Naive thymus-derived CD8-positive, alpha-beta T cell (primary cell): Measurements from ENCODE around the gene MME. TPM values are rescaled to one million over a fixed set of nuclear protein-coding genes. Genes with fewer than 3 reads are reported as not detected.
"Not testable (repeated sequence)": the region's sequence is repeated elsewhere in the genome, so short reads cannot be mapped to it uniquely, and the experiment has no call there.

Experiments
- ATAC-seq, 2 donors: fragments of 150-1000 bp; cut with Tn5 transposase in 1 of 2; sonication (Bioruptor Pico), chemical (Tn5 transposase) in 1 of 2; 1 replicate in 1 of 2; 2 replicates in 1 of 2; pipeline ENCODE4 v1.10.0; 2021; ENCODE audit warnings: mild to moderate bottlenecking in 2 of 2, moderate library complexity in 2 of 2
- POLR2A ChIA-PET: fragments of 350-600 bp; sonication (Branson Sonifier 250); formaldehyde crosslinking; loops from one replicate; lab custom pipeline; 2021; ENCODE audit warnings: antibody characterized with exemption; lab: Charles Lee
- DNase-seq, 10 donors: peaks; one replicate each; pipeline versions ENCODE4 v3.0.0 to v3.0.0-alpha.2; 2020 to 2022
- H3K27ac Mint-ChIP-seq, 10 donors: one replicate each; pipeline ENCODE4 v1.8.0; 2020 to 2022; ENCODE audit warnings: mild to moderate bottlenecking in 10 of 10, mixed read lengths in 10 of 10, moderate library complexity in 4 of 10, inconsistent platforms in 1 of 10
- H3K27me3 Mint-ChIP-seq, 5 donors: one replicate each; pipeline ENCODE4 v1.8.0; 2021 to 2022; ENCODE audit warnings: mixed read lengths in 5 of 5
- H3K36me3 Mint-ChIP-seq, 3 donors: one replicate each; pipeline ENCODE4 v1.8.0; 2020 to 2022; ENCODE audit warnings: mixed read lengths in 3 of 3, mild to moderate bottlenecking in 2 of 3, inconsistent platforms in 1 of 3
- H3K4me1 Mint-ChIP-seq, 4 donors: one replicate each; pipeline ENCODE4 v1.8.0; 2021 to 2022; ENCODE audit warnings: mixed read lengths in 4 of 4
- H3K4me3 Mint-ChIP-seq, 10 donors: one replicate each; pipeline ENCODE4 v1.8.0; 2020 to 2022; ENCODE audit warnings: mild to moderate bottlenecking in 10 of 10, mixed read lengths in 10 of 10, moderate library complexity in 6 of 10, inconsistent platforms in 1 of 10
- H3K9me3 Mint-ChIP-seq, 9 donors: one replicate each; pipeline ENCODE4 v1.8.0; 2020 to 2022; ENCODE audit warnings: mixed read lengths in 9 of 9, mild to moderate bottlenecking in 3 of 9, inconsistent platforms in 1 of 9, moderate library complexity in 1 of 9
- polyA plus RNA-seq, 3 donors: library from polyadenylated mRNA; unstranded; fragments of 300-500 nt; fragmentation: Illumina TruSeq; gene quantifications; one replicate each; pipeline ENCODE4 v1.2.3, GENCODE V29; 2021
- total RNA-seq, 8 experiments: library from RNA in 2 of 8; stranded (reverse) in 2 of 8; gene quantifications; one replicate each; pipeline ENCODE4 v1.2.3 and lab custom pipeline; 2021 to 2026

Gene MME
- total and polyA plus RNA-seq, 5 experiments from 2014 or later: 0.91 to 1.3 TPM; not detected in 3

DNA sequence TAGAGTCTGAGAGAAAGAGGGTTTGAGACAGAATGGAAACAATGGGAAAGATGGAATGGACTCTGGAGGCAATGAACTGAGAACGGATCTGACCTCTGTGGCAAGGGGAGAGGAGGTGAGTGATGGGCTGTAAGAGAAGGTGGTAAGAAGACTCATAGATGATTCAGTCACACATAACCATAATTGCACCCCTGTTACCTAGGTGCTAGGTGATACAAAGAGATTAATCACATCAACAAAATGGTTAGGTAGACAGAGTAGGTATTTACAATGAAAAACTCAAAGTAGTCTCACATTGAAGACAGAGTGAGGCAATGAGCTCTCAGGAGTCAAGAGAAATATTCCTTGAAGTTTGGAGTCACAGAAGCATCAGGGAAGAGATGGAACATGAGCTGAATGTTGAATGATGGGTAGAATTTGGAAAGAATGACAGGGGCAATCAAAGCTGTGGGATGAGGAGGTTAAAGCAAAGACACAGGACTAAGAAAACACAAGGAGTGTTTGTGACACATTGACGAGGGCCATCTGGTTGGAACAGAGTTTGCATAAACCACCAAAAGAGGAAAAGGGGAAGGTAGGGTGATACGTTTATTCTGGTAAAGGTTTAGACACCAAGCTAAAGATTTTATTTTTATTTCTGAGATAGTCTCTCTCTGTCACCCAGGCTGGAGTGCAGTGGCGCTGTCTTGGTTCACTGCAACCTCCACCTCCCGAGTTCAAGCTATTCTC is 32.7 kb downstream of the MME start:
- no peaks in the 10 kb centered on the region for H3K36me3 Mint-ChIP-seq
- POLR2A ChIA-PET: no interaction called here

DNA sequence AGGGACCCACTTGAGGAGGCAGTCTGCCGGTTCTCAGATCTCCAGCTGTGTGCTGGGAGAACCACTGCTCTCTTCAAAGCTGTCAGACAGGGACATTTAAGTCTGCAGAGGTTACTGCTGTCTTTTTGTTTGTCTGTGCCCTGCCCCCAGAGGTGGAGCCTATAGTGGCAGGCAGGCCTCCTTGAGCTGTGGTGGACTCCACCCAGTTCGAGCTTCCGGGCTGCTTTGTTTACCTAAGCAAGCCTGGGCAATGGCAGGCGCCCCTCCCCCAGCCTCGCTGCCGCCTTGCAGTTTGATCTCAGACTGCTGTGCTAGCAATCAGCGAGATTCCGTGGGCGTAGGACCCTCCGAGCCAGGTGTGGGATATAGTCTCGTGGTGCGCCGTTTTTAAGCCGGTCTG is 44.6 kb downstream of the MME start:
- H3K36me3 Mint-ChIP-seq, H3K27ac Mint-ChIP-seq, H3K4me3 Mint-ChIP-seq, POLR2A ChIA-PET, ATAC-seq, H3K4me1 Mint-ChIP-seq, H3K27me3 Mint-ChIP-seq, H3K9me3 Mint-ChIP-seq: not testable (repeated sequence)
- peak in 4 of 10 donors; percentile 9 to 25 (median 23) for DNase-seq

More for the DNA sequence above, 32.7 kb downstream of the MME start:
- H3K9me3 Mint-ChIP-seq: no peaks in the 10 kb centered on the region
- ATAC-seq (no peak), DNase-seq (no peak)
- peaks cover 4 to 35% (median 6%) of the 10 kb centered on the region in 4 donors for H3K4me1 Mint-ChIP-seq
- peak overlapping the region in 1 of 10 donors; percentile 3 for H3K27ac Mint-ChIP-seq
- peak overlapping the region in 1 of 10 donors; percentile 0 for H3K4me3 Mint-ChIP-seq
- peaks cover 0 to 8% (median 0%) of the 10 kb centered on the region in 5 donors for H3K27me3 Mint-ChIP-seq

DNA sequence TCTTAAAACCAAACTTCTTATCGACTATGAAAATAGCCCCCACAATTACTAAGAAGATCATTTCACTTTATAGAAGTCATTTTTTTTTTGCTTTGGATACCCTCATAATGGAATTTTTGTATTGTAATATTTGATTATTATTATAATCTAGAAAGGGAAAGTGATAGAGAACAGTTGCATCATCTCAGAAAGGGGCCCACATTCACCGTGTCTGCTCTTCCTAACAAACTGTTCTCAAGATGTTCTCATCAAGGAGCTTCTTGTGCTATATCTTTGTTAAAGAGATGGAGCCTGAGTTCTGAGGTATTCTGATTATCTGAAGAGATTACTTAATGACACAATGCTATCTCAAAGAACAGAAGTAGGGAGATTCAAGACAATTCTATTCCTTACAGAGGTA is 49.3 kb downstream of the MME start:
- Mint-ChIP-seq H3K36me3 (no peaks in the 10 kb centered on the region), H3K27ac (no peak overlapping the region), H3K27me3 (peaks cover 0 to 1% (median 0%) of the 10 kb centered on the region in 5 donors), H3K4me1 (peaks cover 0 to 9% (median 0%) of the 10 kb centered on the region in 4 donors), H3K4me3 (no peak overlapping the region), H3K9me3 (peaks cover 0 to 4% (median 2%) of the 10 kb centered on the region in 9 donors)
- DNase-seq (no peak), ATAC-seq (no peak)
- POLR2A ChIA-PET: no interaction called here

DNA sequence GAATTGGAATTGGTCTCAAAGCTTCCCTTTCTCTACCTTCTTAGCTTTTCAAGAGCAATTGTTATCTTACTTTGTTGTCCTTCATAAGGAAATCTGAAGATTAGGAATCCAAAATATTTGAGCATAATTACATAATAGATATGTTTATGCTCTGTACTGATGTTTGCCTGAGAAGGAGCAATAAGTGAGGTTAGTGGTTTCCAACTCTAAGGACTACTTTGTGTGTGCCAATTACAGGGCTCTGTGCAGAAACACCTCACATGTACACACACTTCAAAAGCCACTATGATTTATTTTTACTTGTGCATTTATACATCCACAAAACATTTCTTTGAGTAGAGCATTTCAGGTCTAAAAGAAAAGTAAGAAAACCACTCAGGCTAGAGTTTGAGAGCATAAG is 49.9 kb downstream of the MME start:
- no peak overlapping the region for H3K27ac Mint-ChIP-seq
- no peak overlapping the region for H3K4me3 Mint-ChIP-seq
- H3K4me1 Mint-ChIP-seq: peaks cover 0 to 9% (median 0%) of the 10 kb centered on the region in 4 donors
- POLR2A ChIA-PET: no interaction called here
- H3K27me3 Mint-ChIP-seq: peaks cover 0 to 1% (median 0%) of the 10 kb centered on the region in 5 donors
- DNase-seq (no peak), ATAC-seq (no peak)
- peaks cover 0 to 8% (median 2%) of the 10 kb centered on the region in 9 donors for H3K9me3 Mint-ChIP-seq
- no peaks in the 10 kb centered on the region for H3K36me3 Mint-ChIP-seq

DNA sequence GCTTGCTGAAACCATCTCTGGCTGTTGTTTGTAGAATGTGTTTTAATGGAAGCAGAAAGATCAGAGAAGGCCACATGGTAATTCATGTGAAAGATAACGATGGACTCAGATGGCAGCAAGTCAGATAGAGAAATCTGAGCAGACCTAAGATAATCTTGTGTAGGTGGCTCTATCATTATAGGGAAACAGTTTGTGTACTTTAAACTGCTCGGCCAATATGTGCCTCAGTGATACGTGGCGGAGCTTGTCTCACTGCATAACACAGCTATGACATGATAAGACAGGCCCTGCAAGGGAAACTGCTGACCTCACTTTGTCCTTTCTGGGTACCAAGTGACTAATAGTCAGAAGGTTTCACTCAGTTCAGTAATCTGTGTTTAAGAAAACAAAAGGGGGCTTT is 51.0 kb downstream of the MME start:
- peaks cover 0 to 1% (median 0%) of the 10 kb centered on the region in 5 donors for H3K27me3 Mint-ChIP-seq
- POLR2A ChIA-PET: no interaction called here
- H3K27ac Mint-ChIP-seq: no peak overlapping the region
- no peak for ATAC-seq
- no peak for DNase-seq
- H3K4me3 Mint-ChIP-seq: no peak overlapping the region
- peaks cover 0 to 13% (median 3%) of the 10 kb centered on the region in 9 donors for H3K9me3 Mint-ChIP-seq
- no peaks in the 10 kb centered on the region for H3K36me3 Mint-ChIP-seq
- H3K4me1 Mint-ChIP-seq: peaks cover 0 to 9% (median 0%) of the 10 kb centered on the region in 4 donors

DNA sequence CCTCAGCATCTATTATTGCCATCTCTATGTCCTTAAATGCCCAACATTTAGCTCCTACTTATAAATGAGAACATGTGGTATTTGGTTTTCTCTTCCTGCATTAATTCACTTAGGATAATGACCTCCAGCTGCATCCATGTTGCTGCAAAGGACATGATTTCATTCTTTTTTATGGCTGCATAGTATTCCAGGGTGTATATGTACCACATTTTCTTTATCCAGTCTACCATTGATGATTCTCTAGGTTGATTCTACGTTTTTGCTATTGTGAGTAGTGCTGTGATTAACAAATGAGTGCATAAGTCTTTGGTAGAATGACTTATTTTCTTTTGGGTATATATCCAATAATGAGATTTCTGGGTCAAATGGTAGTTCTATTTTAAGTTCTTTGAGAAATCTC is 54.2 kb downstream of the MME start:
- ATAC-seq, POLR2A ChIA-PET, H3K36me3 Mint-ChIP-seq, H3K4me1 Mint-ChIP-seq, H3K27ac Mint-ChIP-seq, H3K4me3 Mint-ChIP-seq, DNase-seq, H3K27me3 Mint-ChIP-seq: not testable (repeated sequence)
- peaks cover 0 to 13% (median 3%) of the 10 kb centered on the region in 9 donors for H3K9me3 Mint-ChIP-seq

DNA sequence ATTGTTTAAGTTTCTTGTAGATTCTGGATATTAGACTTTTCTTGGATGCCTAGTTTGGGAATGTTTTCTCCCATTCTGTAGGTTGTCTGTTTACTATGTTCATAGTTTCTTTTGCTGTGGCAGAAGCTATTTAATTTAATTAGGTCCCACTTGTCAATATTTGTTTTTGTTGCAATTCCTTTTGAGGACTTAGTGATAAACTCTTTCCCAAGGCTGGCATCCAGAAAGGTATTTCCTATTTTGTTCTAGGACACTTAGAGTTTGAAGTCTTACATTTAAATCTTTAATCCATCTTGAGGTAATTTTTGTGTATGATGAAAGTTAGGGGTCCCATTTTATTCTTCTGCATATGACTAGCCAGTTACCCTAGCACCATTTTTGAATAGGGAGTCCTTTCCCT is 54.9 kb downstream of the MME start:
- DNase-seq: no peak
- H3K36me3 Mint-ChIP-seq: no peaks in the 10 kb centered on the region
- H3K27me3 Mint-ChIP-seq: no peaks in the 10 kb centered on the region
- no peak overlapping the region for H3K4me3 Mint-ChIP-seq
- H3K9me3 Mint-ChIP-seq: peaks cover 0 to 13% (median 3%) of the 10 kb centered on the region in 9 donors
- POLR2A ChIA-PET: no interaction called here
- no peak for ATAC-seq
- H3K27ac Mint-ChIP-seq: no peak overlapping the region
- peaks cover 0 to 9% (median 0%) of the 10 kb centered on the region in 4 donors for H3K4me1 Mint-ChIP-seq

DNA sequence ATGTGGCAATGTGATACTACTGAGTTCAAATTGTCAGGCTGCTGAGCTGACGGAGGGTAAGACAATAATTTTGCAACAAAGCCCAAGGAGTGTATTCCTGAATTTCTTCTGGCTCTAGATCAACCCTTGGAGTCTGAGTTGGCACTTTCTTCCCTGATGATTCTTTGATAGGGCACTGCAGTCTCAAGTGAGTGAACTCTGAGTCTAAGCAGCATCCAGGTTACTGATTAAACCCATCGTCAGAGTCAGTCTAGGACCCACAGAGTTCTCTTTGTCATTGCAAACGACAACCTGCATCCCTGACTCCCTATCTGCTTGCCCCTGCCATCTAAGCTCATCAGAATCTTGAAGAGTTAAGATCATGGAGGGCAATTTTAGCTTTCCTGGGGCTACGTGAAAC is 58.6 kb downstream of the MME start:
- no peak for ATAC-seq
- no peaks in the 10 kb centered on the region for H3K4me1 Mint-ChIP-seq
- POLR2A ChIA-PET: no interaction called here
- peaks cover 0 to 13% (median 3%) of the 10 kb centered on the region in 9 donors for H3K9me3 Mint-ChIP-seq
- no peak for DNase-seq
- no peak overlapping the region for H3K27ac Mint-ChIP-seq
- H3K27me3 Mint-ChIP-seq: no peaks in the 10 kb centered on the region
- no peaks in the 10 kb centered on the region for H3K36me3 Mint-ChIP-seq
- H3K4me3 Mint-ChIP-seq: no peak overlapping the region

DNA sequence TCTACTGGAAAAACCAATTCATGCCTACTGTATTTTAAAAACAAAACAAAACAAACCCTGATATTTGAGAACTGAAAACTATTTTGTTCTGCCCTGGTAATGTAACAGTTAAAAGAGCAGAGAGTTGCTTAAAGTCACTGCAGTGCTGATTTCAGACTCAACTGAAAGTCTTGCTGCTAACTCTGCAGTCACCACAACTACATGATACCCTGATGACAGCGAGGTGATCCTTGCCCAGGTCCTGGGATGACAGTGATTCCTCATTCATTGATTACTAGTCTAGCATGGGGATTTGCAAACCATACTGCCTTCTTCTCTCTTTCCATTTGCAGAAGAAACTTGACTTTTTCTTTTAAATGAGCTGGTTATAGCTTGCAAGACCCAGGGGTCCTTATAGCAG is 67.5 kb downstream of the MME start:
- POLR2A ChIA-PET: no interaction called here
- Mint-ChIP-seq H3K27me3 (peaks cover 0 to 4% (median 0%) of the 10 kb centered on the region in 5 donors), H3K9me3 (no peaks in the 10 kb centered on the region), H3K4me1 (no peaks in the 10 kb centered on the region), H3K27ac (no peak overlapping the region), H3K4me3 (no peak overlapping the region), H3K36me3 (no peaks in the 10 kb centered on the region)
- no peak for DNase-seq
- no peak for ATAC-seq

DNA sequence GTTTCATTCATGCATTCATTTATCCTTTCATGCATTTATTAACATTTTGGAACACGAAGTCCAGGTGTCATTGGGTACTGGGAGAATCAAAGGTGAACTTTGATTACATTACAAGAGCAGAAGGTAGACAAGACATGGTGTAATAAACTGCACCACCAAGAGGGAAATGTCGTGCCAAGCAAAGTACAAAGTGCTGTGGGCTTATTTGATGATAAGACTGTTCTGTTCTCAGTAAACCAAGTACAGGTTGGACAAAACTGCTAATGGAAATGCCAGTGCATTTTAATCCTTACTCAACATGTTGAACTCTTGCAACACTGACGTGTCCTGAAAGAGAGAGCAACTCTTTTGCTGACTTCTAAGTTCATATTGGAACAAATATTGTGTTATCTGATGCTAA is 69.4 kb downstream of the MME start:
- Mint-ChIP-seq H3K4me3 (no peak overlapping the region), H3K4me1 (peaks cover 0 to 2% (median 0%) of the 10 kb centered on the region in 4 donors), H3K27me3 (peaks cover 0 to 4% (median 0%) of the 10 kb centered on the region in 5 donors), H3K36me3 (no peaks in the 10 kb centered on the region), H3K27ac (no peak overlapping the region), H3K9me3 (no peaks in the 10 kb centered on the region)
- ATAC-seq (no peak), DNase-seq (no peak)
- POLR2A ChIA-PET: no interaction called here

DNA sequence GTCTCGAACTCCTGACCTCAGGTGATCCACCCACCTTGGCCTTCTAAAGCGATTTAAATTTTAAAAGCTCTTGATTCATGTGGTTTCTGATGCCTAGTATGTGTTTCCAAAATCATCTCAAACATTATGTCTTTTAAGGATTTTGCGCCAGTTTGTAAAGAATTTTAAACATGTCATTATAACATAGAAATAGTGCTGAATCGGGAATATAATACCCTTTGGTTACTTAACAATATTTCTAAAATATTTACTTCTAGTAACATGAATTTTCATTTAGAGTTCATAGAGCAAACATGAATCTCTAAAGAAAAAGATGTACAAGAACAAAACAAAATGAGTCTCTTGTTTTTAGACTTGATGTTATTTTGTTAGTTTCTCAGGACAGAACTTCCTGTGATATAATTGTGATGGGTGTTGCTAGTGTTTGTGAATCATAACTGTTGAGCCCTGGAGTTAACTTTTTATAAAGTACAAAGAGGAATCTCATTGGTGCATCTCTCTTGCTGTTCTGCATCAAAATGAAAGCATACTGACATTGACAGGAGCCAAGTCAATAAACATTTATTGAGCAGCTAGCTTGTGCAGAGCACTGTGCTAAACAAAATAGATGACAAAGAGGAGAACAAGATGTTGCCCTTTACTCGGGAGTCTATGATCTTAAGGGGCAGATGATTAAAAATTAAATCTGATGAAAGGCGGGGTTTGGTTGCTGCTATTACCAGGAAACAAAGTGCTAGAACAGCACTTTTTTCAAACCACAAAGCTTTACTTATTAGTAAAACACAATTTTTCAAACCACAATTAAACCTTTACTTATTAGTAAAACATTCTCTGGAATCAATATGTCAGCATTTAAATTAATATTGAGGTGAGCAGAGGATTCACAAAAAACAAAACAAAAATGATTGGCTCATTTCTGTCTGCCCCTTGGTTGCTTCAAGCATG is 73.4 kb downstream of the MME start:
- H3K4me3 Mint-ChIP-seq: no peak overlapping the region

DNA sequence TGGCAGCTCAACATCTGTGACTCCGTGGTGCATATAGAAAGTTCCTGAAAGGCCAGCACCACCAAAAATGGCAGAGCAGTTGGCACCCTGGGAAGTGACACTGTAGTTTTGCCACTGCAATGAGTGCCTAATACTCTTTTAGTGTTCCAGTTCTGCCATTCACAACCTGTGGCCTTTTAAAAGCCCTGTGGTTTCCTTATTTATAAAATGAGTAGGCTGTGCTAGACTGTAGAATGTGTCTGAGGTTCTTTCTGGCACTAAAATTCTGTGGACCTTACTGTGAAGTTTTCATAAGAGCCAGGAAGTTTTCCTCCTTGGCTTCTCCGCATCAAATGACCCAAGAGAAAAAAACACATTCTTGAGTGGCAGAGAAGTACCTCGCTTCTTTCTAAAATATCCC is 74.1 kb downstream of the MME start:
- Mint-ChIP-seq H3K27ac (no peak overlapping the region), H3K4me1 (peaks cover 0 to 2% (median 0%) of the 10 kb centered on the region in 4 donors), H3K27me3 (peaks cover 0 to 4% (median 0%) of the 10 kb centered on the region in 5 donors), H3K4me3 (no peak overlapping the region), H3K36me3 (no peaks in the 10 kb centered on the region), H3K9me3 (peaks cover 0 to 2% (median 0%) of the 10 kb centered on the region in 9 donors)
- no peak for ATAC-seq
- DNase-seq: no peak
- POLR2A ChIA-PET: no interaction called here

More for the DNA sequence above, 73.4 kb downstream of the MME start:
- Mint-ChIP-seq H3K36me3 (no peaks in the 10 kb centered on the region), H3K27me3 (peaks cover 0 to 4% (median 0%) of the 10 kb centered on the region in 5 donors), H3K4me1 (peaks cover 0 to 2% (median 0%) of the 10 kb centered on the region in 4 donors), H3K27ac (no peak overlapping the region), H3K9me3 (peaks cover 0 to 2% (median 0%) of the 10 kb centered on the region in 9 donors)
- no peak for DNase-seq
- ATAC-seq: no peak
- POLR2A ChIA-PET: interaction anchor here (0.7 kb wide), 1 partner anchor 43 kb away, joined by 3 read pairs; no protein-coding TSS in a partner anchor
